H9 (cell line): Measurements from ENCODE around the gene HELQ. TPM values are rescaled to one million over a fixed set of nuclear protein-coding genes. Genes with fewer than 3 reads are reported as not detected.

Source experiments
- DNase-seq: peaks from one replicate; pipeline ENCODE4 v3.0.0-alpha.2; 2017
- H2AFZ ChIP-seq: one replicate; pipeline ENCODE4 v1.6.1; 2013; ENCODE audit warnings: mild to moderate bottlenecking, low read length, control low read depth, moderate library complexity
- H2AK5ac ChIP-seq: 2 replicates; pipeline ENCODE4 v1.6.1; 2013; ENCODE audit warnings: low read length, control low read depth, mixed read lengths; ENCODE audit not compliant: insufficient read length
- H2BK120ac ChIP-seq: one replicate; pipeline ENCODE4 v1.6.1; 2013; ENCODE audit warnings: low read depth, mild to moderate bottlenecking, low read length, control low read depth, inconsistent platforms; ENCODE audit not compliant: poor library complexity, severe bottlenecking
- H2BK12ac ChIP-seq: 2 replicates; pipeline ENCODE4 v1.6.1; 2013; ENCODE audit warnings: low read length, control low read depth, mixed read lengths, low read depth; ENCODE audit not compliant: insufficient read length
- H2BK15ac ChIP-seq: 2 replicates; pipeline ENCODE4 v1.6.1; 2013; ENCODE audit warnings: low read depth, low read length, control low read depth
- H2BK20ac ChIP-seq: one replicate; pipeline ENCODE4 v1.6.1; 2013; ENCODE audit warnings: low read depth, mild to moderate bottlenecking, low read length, control low read depth, inconsistent platforms; ENCODE audit not compliant: poor library complexity, severe bottlenecking
- H2BK5ac ChIP-seq: 2 replicates; pipeline ENCODE4 v1.6.1; 2013; ENCODE audit warnings: low read length, control low read depth, mixed read lengths; ENCODE audit not compliant: insufficient read length
- H3K14ac ChIP-seq: 2 replicates; pipeline ENCODE4 v1.6.1; 2013; ENCODE audit warnings: low read length, control low read depth; ENCODE audit not compliant: insufficient read depth
- H3K18ac ChIP-seq: 2 replicates; pipeline ENCODE4 v1.6.1; 2013; ENCODE audit warnings: low read depth, mild to moderate bottlenecking, mixed read lengths, low read length, control low read depth; ENCODE audit not compliant: insufficient read length
- H3K23ac ChIP-seq: 2 replicates; pipeline ENCODE4 v1.6.1; 2013; ENCODE audit warnings: low read length, control low read depth, mixed read lengths, low read depth; ENCODE audit not compliant: insufficient read length
- H3K23me2 ChIP-seq: 2 replicates; pipeline ENCODE4 v1.6.1; 2013; ENCODE audit warnings: low read depth, mild to moderate bottlenecking, mixed read lengths, low read length, control low read depth; ENCODE audit not compliant: insufficient read length, poor library complexity, severe bottlenecking
- H3K27ac ChIP-seq: 2 replicates; pipeline ENCODE4 v1.5.1; 2013; ENCODE audit warnings: low read length, control low read depth, mixed read lengths, low read depth; ENCODE audit not compliant: insufficient read length
- H3K27me3 ChIP-seq: 2 replicates; pipeline ENCODE4 v1.6.1; 2013; ENCODE audit warnings: low read length, control low read depth, inconsistent platforms; ENCODE audit not compliant: insufficient read depth
- H3K4ac ChIP-seq: 2 replicates; pipeline ENCODE4 v1.6.1; 2013; ENCODE audit warnings: low read depth, mild to moderate bottlenecking, control low read depth, inconsistent platforms, low read length, moderate library complexity
- H3K4me1 ChIP-seq: 2 replicates; pipeline ENCODE4 v1.6.1; 2013; ENCODE audit warnings: low read length, control low read depth, inconsistent platforms; ENCODE audit not compliant: insufficient read depth
- H3K4me2 ChIP-seq: 2 replicates; pipeline ENCODE4 v1.6.1; 2013; ENCODE audit warnings: low read length, control low read depth, mixed read lengths; ENCODE audit not compliant: insufficient read length, insufficient read depth
- H3K56ac ChIP-seq: 2 replicates; pipeline ENCODE4 v1.6.1; 2013; ENCODE audit warnings: low read depth, mild to moderate bottlenecking, mixed read lengths, low read length, control low read depth; ENCODE audit not compliant: insufficient read length
- H3K79me1 ChIP-seq: 2 replicates; pipeline ENCODE4 v1.6.1; 2013; ENCODE audit warnings: low read depth, mild to moderate bottlenecking, moderate library complexity, low read length, control low read depth, inconsistent platforms; ENCODE audit not compliant: insufficient read depth, poor library complexity, severe bottlenecking
- H3K79me2 ChIP-seq: 2 replicates; pipeline ENCODE4 v1.6.1; 2013; ENCODE audit warnings: low read length, control low read depth, inconsistent platforms; ENCODE audit not compliant: insufficient read depth
- H3K9ac ChIP-seq: 2 replicates; pipeline ENCODE4 v1.6.1; 2013; ENCODE audit warnings: low read length, control low read depth, mixed read lengths; ENCODE audit not compliant: insufficient read length; ENCODE audit errors: extremely low read depth
- H3K9me3 ChIP-seq: one replicate; pipeline ENCODE4 v1.6.1; 2013; ENCODE audit warnings: low read depth, low read length, inconsistent platforms; ENCODE audit not compliant: control insufficient read depth
- H3T11ph ChIP-seq: one replicate; pipeline ENCODE4 v1.6.1; 2013; ENCODE audit warnings: mild to moderate bottlenecking, low read length, control low read depth, inconsistent platforms
- H4K20me1 ChIP-seq: one replicate; pipeline ENCODE4 v1.6.1; 2013; ENCODE audit not compliant: control insufficient read depth, insufficient read length, insufficient read depth
- H4K5ac ChIP-seq: 2 replicates; pipeline ENCODE4 v1.6.1; 2013; ENCODE audit warnings: low read depth, mild to moderate bottlenecking, mixed read lengths, low read length, control low read depth; ENCODE audit not compliant: insufficient read length
- H4K8ac ChIP-seq: replicated peaks from 2 replicates; pipeline ENCODE4 v1.6.1; 2013; ENCODE audit warnings: low read length, control low read depth, mixed read lengths, low read depth; ENCODE audit not compliant: insufficient read length
- H4K91ac ChIP-seq: 2 replicates; pipeline ENCODE4 v1.6.1; 2013; ENCODE audit warnings: low read depth, mild to moderate bottlenecking, moderate library complexity, mixed read lengths, low read length, control low read depth; ENCODE audit not compliant: insufficient read length
- H3K27ac Mint-ChIP-seq, 3 experiments: 2 replicates in 2 of 3; 3 replicates in 1 of 3; pipeline ENCODE4 v1.8.0; 2020 to 2021; ENCODE audit warnings: mixed read lengths in 3 of 3, mild to moderate bottlenecking in 1 of 3, moderate library complexity in 1 of 3
- H3K27me3 Mint-ChIP-seq: 2 replicates; pipeline ENCODE4 v1.8.0; 2021; ENCODE audit warnings: low read depth, mild to moderate bottlenecking, moderate library complexity, mixed read lengths
- H3K36me3 Mint-ChIP-seq, 3 experiments: 2 replicates in 2 of 3; 3 replicates in 1 of 3; pipeline ENCODE4 v1.8.0; 2020 to 2021; ENCODE audit warnings: low read depth in 3 of 3, mixed read lengths in 3 of 3; ENCODE audit not compliant: insufficient read depth in 1 of 3
- H3K4me1 Mint-ChIP-seq, 2 experiments: 2 replicates each; pipeline ENCODE4 v1.8.0; 2020; ENCODE audit warnings: mixed read lengths in 2 of 2
- H3K4me3 Mint-ChIP-seq, 2 experiments: 2 replicates in 1 of 2; 3 replicates in 1 of 2; pipeline ENCODE4 v1.8.0; 2020 to 2021; ENCODE audit warnings: mild to moderate bottlenecking in 2 of 2, mixed read lengths in 2 of 2, moderate library complexity in 1 of 2
- H3K9me3 Mint-ChIP-seq, 2 experiments: 2 replicates in 1 of 2; 3 replicates in 1 of 2; pipeline ENCODE4 v1.8.0; 2020; ENCODE audit warnings: mild to moderate bottlenecking in 2 of 2, mixed read lengths in 2 of 2, moderate library complexity in 1 of 2
- CTCF ChIP-seq: fragments of 200-600 bp; sonication (generic); conservative IDR thresholded peaks from 3 replicates; pipeline ENCODE4 v1.8.0; 2021; ENCODE audit warnings: antibody characterized with exemption, mild to moderate bottlenecking
- WGBS: extraction: QIAGEN DNeasy Blood & Tissue Kit; methylation state at CpG from one replicate; pipeline ENCODE4 v1.1.7; 2013; ENCODE audit warnings: missing lambda C conversion rate, low lambda C conversion rate, mixed read lengths; ENCODE audit not compliant: insufficient read length; ENCODE audit errors: extremely low coverage; 5-methylcytosine and 5-hydroxymethylcytosine counted together
- total RNA-seq: library from RNA; stranded (reverse); gene quantifications from 2 replicates; pipeline ENCODE4 v1.2.1, GENCODE V29; 2021

HELQ gene
- total RNA-seq, 1 experiment from 2014 or later, result 16.2 TPM

GRCh38 chr4:83362492-83363329 is 92.9 kb downstream of the HELQ start:
- Histone ChIP-seq H2BK120ac (no peak overlapping the region), H3K27me3 (no peaks in the 10 kb centered on the region), H4K8ac (no peak overlapping the region), H3K23ac (no peak overlapping the region), H3K4ac (no peak overlapping the region), H3K14ac (no peak overlapping the region), H3T11ph (no peak overlapping the region), H3K79me2 (no peaks in the 10 kb centered on the region), H3K18ac (no peak overlapping the region), H2BK12ac (no peak overlapping the region), H3K4me1 (peaks cover 2% of the 10 kb centered on the region), H2BK15ac (no peak overlapping the region), H4K20me1 (no peaks in the 10 kb centered on the region), H3K9me3 (no peaks in the 10 kb centered on the region), H3K9ac (no peak overlapping the region), H3K27ac (no peak overlapping the region), H2BK20ac (no peak overlapping the region), H4K91ac (no peak overlapping the region), H2AFZ (no peak overlapping the region), H3K4me2 (no peak overlapping the region), H3K56ac (no peak overlapping the region), H3K23me2 (no peaks in the 10 kb centered on the region), H4K5ac (no peak overlapping the region), H2AK5ac (no peak overlapping the region), H3K79me1 (no peaks in the 10 kb centered on the region), H2BK5ac (no peak overlapping the region)
- no CpG with 5 or more reads among the region's 9 CpGs for WGBS
- Mint-ChIP-seq H3K27ac (no peak overlapping the region), H3K36me3 (no peaks in the 10 kb centered on the region), H3K9me3 (no peaks in the 10 kb centered on the region), H3K4me1 (peaks cover 13% of the 10 kb centered on the region in 2 experiments), H3K27me3 (peaks cover 6% of the 10 kb centered on the region), H3K4me3 (no peak overlapping the region)
- peak; percentile 44; the same call in 2 of the 3 replicates for TF ChIP-seq CTCF
- DNase-seq, result no peak
